Neural cell (in vitro differentiated cells): ENCODE data around the gene CD200R1L.

Source experiments
- CTCF ChIP-seq: fragments of 450-650 bp; IDR thresholded peaks from 2 replicates; pipeline ENCODE4 v1.5.1; 2014; ENCODE audit warnings: antibody characterized with exemption, mild to moderate bottlenecking, moderate library complexity; ENCODE audit not compliant: poor library complexity, severe bottlenecking
- RAD21 ChIP-seq: fragments of 450-650 bp; conservative IDR thresholded peaks from 2 replicates; pipeline ENCODE4 v1.6.1; 2014; ENCODE audit warnings: antibody characterized with exemption, mild to moderate bottlenecking, moderate library complexity

- no peak for TF ChIP-seq CTCF
- TF ChIP-seq RAD21 = no peak
Measured at GRCh38 chr3:112769286-112769978, 77.2 kb downstream of the CD200R1L start.
